HepG2 (cell line): ENCODE measurements around the gene ACACB. TPM values are rescaled to one million over a fixed set of nuclear protein-coding genes. Genes with fewer than 3 reads are reported as not detected.

Source experiments
- ATF2 ChIP-seq: sonication (generic); formaldehyde crosslinking; IDR thresholded peaks from 2 replicates; pipeline ENCODE4 v1.4.0; 2020; ENCODE audit warnings: missing genetic modification reagents
- CBX2 ChIP-seq, 2 experiments: fragments of 200-600 bp in 1 of 2; sonication (generic); formaldehyde crosslinking in 1 of 2; IDR thresholded peaks; 2 replicates each; pipeline versions ENCODE4 v1.7.0 to v1.8.1; 2018 to 2022; ENCODE audit warnings: low read depth in 2 of 2, low read length in 1 of 2, mild to moderate bottlenecking in 1 of 2, missing genetic modification reagents in 1 of 2
- CENPX ChIP-seq: sonication (generic); formaldehyde crosslinking; IDR thresholded peaks from 2 replicates; pipeline ENCODE4 v1.9.0; 2021; ENCODE audit warnings: mild to moderate bottlenecking, missing genetic modification reagents, moderate library complexity
- GABPB1 ChIP-seq: IDR thresholded peaks from 2 replicates; pipeline ENCODE4 v1.6.1; 2016; ENCODE audit warnings: mild to moderate bottlenecking, missing genetic modification reagents, moderate library complexity, missing compliant biosample characterization
- ZHX2 ChIP-seq, 2 experiments: sonication (generic) in 1 of 2; formaldehyde crosslinking in 1 of 2; IDR thresholded peaks; 2 replicates each; pipeline versions ENCODE4 v1.6.1 to v1.9.0; 2014 to 2022; ENCODE audit warnings: antibody characterized with exemption in 1 of 2, borderline replicate concordance in 1 of 2, inconsistent platforms in 1 of 2, low read depth in 1 of 2, missing genetic modification reagents in 1 of 2
- ZNF251 ChIP-seq: sonication (generic); formaldehyde crosslinking; IDR thresholded peaks from 2 replicates; pipeline ENCODE4 v1.9.0; 2021; ENCODE audit warnings: mild to moderate bottlenecking, missing genetic modification reagents
- ZNF3 ChIP-seq: IDR thresholded peaks from 2 replicates; pipeline ENCODE4 v1.7.0; 2017; ENCODE audit warnings: inconsistent platforms
- polyA plus RNA-seq, 8 experiments: library from polyadenylated mRNA; depleted of rRNA in 3 of 8; stranded (reverse) in 7 of 8; unstranded in 1 of 8; fragments of >200 nt; fragmentation: Illumina TruSeq in 4 of 8; extraction: Trizol in 4 of 8; gene quantifications; 2 replicates each; pipeline versions ENCODE4 v1.2.1 to v1.2.3, GENCODE V29; 2011 to 2016; ENCODE audit warnings: low read depth in 4 of 8, missing spikeins in 1 of 8, mixed read lengths in 1 of 8; ENCODE audit not compliant: insufficient read depth in 1 of 8
- total RNA-seq, 5 experiments: library from RNA; depleted of rRNA; stranded (reverse); fragments of >200 nt; fragmentation: Illumina TruSeq; extraction: Trizol; gene quantifications; 2 replicates each; pipeline ENCODE4 v1.2.3, GENCODE V29; 2016; ENCODE audit warnings: low read depth in 1 of 5

Gene ACACB
- total and polyA plus RNA-seq, 2 of the 13 experiments (the other 11 are each of a cell fraction or from before 2014, with no cell fraction given) = 6.2 to 8.6 TPM

- TF ChIP-seq ATF2 (CRISPR knock-in tag) (no peak), CBX2 (IDR thresholded peaks at IDR 0.05; ENCODE audit: low read depth, low read length) (peak; percentile 81), CBX2 (CRISPR knock-in tag; IDR thresholded peaks at IDR 0.05; ENCODE audit: low read depth) (peak; percentile 82; the same call in 1 of the 2 replicates), ZNF3 (no peak), GABPB1 (CRISPR knock-in tag) (peak; percentile 43; the same call in 1 of the 2 replicates), ZHX2 (IDR thresholded peaks at IDR 0.05; ENCODE audit: low read depth) (no peak), ZHX2 (CRISPR knock-in tag; IDR thresholded peaks at IDR 0.05; ENCODE audit: borderline replicate concordance) (no peak), ZNF251 (CRISPR knock-in tag) (no peak), CENPX (no peak)
Measured at GRCh38 chr12:109310247-109311125, 194.1 kb downstream of the ACACB start (continued).

Other genes starting within 250 kb of the ACACB start
- 0.82 and 1.1 TPM in 2 replicates for gene DAO, start 236.5 kb upstream of the ACACB start, total RNA-seq (2016; rRNA removed; fragmentation: Illumina TruSeq; extraction: Trizol)
- gene DAO, start 236.5 kb upstream of the ACACB start, polyA plus RNA-seq (2011; rRNA removed) = 0.34 and 0.48 TPM in 2 replicates
- not detected in 2 replicates for gene SVOP, start 95.5 kb upstream of the ACACB start, total RNA-seq (2016; rRNA removed; fragmentation: Illumina TruSeq; extraction: Trizol)
- gene SVOP, start 95.5 kb upstream of the ACACB start, polyA plus RNA-seq (2011; rRNA removed) = not detected in 2 replicates
- gene USP30, start 64.0 kb upstream of the ACACB start, total RNA-seq (2016; rRNA removed; fragmentation: Illumina TruSeq; extraction: Trizol) = 9.2 and 11.2 TPM in 2 replicates
- gene USP30, start 64.0 kb upstream of the ACACB start, polyA plus RNA-seq (2011; rRNA removed) = 18.4 and 20.8 TPM in 2 replicates
- 40.5 and 46.7 TPM in 2 replicates for gene ALKBH2, start 23.1 kb upstream of the ACACB start, total RNA-seq (2016; rRNA removed; fragmentation: Illumina TruSeq; extraction: Trizol)
- gene ALKBH2, start 23.1 kb upstream of the ACACB start, polyA plus RNA-seq (2011; rRNA removed) = 19.2 and 21.0 TPM in 2 replicates
- 114 and 144 TPM in 2 replicates for gene UNG, start 19.0 kb upstream of the ACACB start, total RNA-seq (2016; rRNA removed; fragmentation: Illumina TruSeq; extraction: Trizol)
- 20.5 and 23.3 TPM in 2 replicates for gene UNG, start 19.0 kb upstream of the ACACB start, polyA plus RNA-seq (2011; rRNA removed)
- gene FOXN4, start 192.7 kb downstream of the ACACB start, total RNA-seq (2016; rRNA removed; fragmentation: Illumina TruSeq; extraction: Trizol) = 0.11 and 0.13 TPM in 2 replicates
- gene FOXN4, start 192.7 kb downstream of the ACACB start, polyA plus RNA-seq (2011; rRNA removed) = not detected in 2 replicates
- gene MYO1H, start 231.3 kb downstream of the ACACB start, total RNA-seq (2016; rRNA removed; fragmentation: Illumina TruSeq; extraction: Trizol) = not detected in 2 replicates
- not detected in 2 replicates for gene MYO1H, start 231.3 kb downstream of the ACACB start, polyA plus RNA-seq (2011; rRNA removed)